NB4 (cell line): ENCODE data around the gene SLC38A10.

Source experiments
- DNase-seq: peaks from one replicate; pipeline ENCODE4 v3.0.0; 2010; ENCODE audit warnings: low read depth
- H3K4me3 ChIP-seq: one replicate; pipeline ENCODE4 v1.5.1; 2011; ENCODE audit warnings: mild to moderate bottlenecking, low read depth, low read length, moderate library complexity
- MYC ChIP-seq: IDR thresholded peaks from 2 replicates; pipeline ENCODE4 v1.6.1; 2011; ENCODE audit warnings: low read depth, low read length
- POLR2A ChIP-seq: IDR thresholded peaks from 2 replicates; pipeline ENCODE4 v1.6.1; 2011; ENCODE audit warnings: mild to moderate bottlenecking; ENCODE audit not compliant: insufficient read length; ENCODE audit errors: extremely low read depth
- TF ChIP-seq, protein P1 (sequence below): IDR thresholded peaks from 2 replicates; pipeline ENCODE4 v1.6.1; 2011; ENCODE audit warnings: low read depth, low read length
- TF ChIP-seq, protein P2 (sequence below): IDR thresholded peaks from one replicate; pipeline ENCODE4 v1.5.1; 2012; ENCODE audit warnings: low read depth, low read length

The SLC38A10 gene

DNA sequence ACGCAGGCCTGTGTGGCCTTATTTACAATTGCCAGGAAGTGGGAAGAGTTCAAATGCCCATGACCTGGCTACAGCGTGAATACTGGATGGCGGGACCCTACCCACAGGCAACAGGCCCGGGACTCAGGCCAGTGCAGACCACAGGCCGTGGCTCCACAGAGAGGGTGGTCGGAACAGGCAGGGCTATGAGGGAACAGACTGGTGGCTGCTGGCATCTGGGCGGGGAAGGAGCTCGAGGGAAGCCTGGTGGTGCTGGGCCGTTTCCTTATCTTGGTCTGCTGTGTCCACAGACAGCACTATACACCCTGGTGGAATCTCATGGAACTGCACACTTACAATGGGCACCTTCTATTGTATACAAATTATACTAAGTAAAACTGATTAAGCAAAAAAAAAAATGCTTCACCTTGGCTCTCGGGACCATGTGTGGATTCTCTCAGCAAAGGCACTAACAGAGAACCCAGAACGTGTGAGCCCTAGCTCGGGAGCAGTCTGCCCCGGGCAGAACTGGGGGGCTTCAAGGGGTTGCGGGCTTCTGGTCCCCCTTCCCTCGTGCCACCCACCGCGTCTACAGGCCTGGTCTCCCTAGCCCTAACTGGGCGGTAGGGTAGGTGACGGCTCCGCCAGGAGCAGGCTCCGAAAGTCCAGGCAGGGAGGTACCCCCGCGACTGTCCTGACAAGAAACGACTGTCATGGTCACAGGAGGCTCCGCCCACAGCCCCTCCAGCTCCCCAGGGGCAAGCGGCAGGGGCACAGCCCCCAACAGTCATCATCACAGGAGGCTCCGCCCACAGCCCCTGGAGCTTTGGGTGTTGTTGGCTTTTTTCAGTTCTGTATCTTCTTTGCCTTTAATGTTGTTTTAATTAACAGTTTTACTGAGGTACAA, 94.2 kb downstream of the SLC38A10 start:
- no peak overlapping the region for H3K4me3 ChIP-seq
- DNase-seq = peak; percentile 79

GRCh38 chr17:81200201-81200600, 94.9 kb downstream of the SLC38A10 start:
- DNase-seq = no peak
- TF ChIP-seq MYC = no peak
- H3K4me3 ChIP-seq = no peak overlapping the region

More for the DNA sequence above, 94.2 kb downstream of the SLC38A10 start:
- TF ChIP-seq, protein P1, sequence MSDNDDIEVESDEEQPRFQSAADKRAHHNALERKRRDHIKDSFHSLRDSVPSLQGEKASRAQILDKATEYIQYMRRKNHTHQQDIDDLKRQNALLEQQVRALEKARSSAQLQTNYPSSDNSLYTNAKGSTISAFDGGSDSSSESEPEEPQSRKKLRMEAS = no peak
- TF ChIP-seq POLR2A (no peak), MYC (no peak)
- TF ChIP-seq, protein P2, sequence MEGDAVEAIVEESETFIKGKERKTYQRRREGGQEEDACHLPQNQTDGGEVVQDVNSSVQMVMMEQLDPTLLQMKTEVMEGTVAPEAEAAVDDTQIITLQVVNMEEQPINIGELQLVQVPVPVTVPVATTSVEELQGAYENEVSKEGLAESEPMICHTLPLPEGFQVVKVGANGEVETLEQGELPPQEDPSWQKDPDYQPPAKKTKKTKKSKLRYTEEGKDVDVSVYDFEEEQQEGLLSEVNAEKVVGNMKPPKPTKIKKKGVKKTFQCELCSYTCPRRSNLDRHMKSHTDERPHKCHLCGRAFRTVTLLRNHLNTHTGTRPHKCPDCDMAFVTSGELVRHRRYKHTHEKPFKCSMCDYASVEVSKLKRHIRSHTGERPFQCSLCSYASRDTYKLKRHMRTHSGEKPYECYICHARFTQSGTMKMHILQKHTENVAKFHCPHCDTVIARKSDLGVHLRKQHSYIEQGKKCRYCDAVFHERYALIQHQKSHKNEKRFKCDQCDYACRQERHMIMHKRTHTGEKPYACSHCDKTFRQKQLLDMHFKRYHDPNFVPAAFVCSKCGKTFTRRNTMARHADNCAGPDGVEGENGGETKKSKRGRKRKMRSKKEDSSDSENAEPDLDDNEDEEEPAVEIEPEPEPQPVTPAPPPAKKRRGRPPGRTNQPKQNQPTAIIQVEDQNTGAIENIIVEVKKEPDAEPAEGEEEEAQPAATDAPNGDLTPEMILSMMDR = peak; percentile 61

DNA sequence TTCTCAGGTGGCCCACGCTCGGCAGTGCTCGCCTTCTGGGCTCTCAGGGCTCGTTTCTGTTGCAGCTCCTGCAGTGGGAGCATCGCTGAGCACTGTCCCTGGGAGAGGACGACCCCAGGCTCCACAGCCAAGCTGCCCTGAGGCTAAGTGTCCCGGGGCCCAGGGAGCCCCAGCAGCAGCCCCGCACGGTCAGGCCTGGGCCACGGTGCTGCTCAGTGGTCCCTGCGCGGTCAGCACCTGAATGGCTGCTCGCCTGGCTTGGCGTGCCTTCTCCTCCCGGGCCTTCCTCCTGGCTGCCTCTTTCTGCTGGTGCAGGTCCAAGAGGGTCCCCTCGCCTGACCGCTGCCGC, 95.7 kb downstream of the SLC38A10 start:
- H3K4me3 ChIP-seq = no peak overlapping the region
- no peak for DNase-seq
- TF ChIP-seq, protein P2 = no peak
- TF ChIP-seq POLR2A = no peak
- no peak for TF ChIP-seq MYC
- TF ChIP-seq, protein P1 = no peak

DNA sequence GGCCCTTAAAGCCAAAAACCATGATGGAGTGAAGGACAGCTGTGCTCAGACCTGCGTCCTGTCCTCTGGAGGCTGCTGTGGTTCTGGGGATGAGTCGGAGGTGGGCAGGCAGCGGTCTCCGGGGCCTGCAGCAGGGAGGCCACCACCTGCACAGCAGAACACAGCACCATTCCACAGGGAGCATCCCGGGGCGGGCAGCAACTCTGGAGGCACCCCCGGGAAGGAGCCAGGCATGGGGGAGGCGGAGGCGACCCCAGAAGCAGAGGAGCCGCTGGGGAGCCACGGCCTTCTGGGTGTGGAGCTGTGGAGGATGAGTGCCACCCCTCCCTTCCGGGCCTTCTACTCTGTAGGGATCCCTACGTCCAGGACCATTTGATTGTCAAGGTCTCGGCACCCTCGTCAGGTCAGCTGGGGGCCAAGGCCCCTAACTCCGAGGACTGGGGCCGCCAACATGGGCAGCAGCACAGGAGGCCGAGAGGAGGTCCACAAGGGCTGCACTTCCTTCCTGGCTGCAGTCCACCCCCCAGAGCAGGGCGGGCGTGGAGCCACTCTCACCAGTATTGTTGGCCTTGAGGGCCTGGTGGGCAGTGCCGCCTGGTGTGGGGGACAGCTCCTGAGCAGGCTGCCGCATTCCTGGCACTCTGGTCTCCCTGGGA, 96.2 kb downstream of the SLC38A10 start:
- DNase-seq = no peak
- no peak overlapping the region for H3K4me3 ChIP-seq
- no peak for TF ChIP-seq MYC
- TF ChIP-seq, protein P1 = no peak

DNA sequence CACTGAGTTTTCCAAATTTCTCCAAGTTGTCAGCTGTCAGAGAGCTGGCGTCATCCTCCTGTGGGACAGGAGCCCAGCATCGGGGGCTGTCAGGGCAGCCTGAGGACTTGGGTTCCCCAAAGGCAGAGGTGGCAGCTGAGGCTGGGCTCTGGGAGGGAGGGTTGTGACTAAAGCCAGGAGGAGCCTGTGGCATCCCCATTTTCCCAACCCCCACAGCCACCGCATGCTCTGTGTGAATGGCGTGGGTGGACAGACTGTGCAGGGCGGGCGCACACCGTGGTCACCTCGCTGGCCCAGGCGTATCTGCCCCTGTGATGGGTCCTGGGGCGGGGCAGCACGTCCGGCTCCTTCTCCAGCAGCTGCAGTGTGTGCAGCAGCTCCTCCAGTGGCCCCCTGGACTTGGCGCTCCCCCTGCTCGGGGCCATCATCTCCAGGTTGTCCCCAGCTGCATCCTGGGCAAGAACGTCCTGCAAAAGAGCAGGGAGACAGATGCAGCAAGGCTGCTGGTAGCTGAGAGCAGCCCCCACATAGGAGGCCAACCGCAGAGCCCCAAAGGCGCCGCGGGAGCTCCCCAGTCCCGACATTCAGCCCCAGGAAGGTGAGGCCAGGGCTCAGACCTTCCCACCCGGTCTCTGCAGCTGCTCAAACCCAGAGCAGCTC, 97.1 kb downstream of the SLC38A10 start:
- TF ChIP-seq, protein P1 = no peak
- no peak for TF ChIP-seq POLR2A
- TF ChIP-seq, protein P2 = no peak
- DNase-seq = no peak
- H3K4me3 ChIP-seq = no peak overlapping the region

- DNase-seq = no peak
- H3K4me3 ChIP-seq = no peak overlapping the region
Measured at GRCh38 chr17:81197409-81197795, 97.7 kb downstream of the SLC38A10 start.

More at GRCh38 chr17:81197409-81197795, 97.7 kb downstream of the SLC38A10 start:
- TF ChIP-seq POLR2A = no peak
- TF ChIP-seq, protein P2 = no peak
- TF ChIP-seq MYC = no peak
- TF ChIP-seq, protein P1 = no peak
